Endothelial cell of umbilical vein (primary cell): ENCODE measurements around the gene THUMPD2. TPM values are rescaled to one million over a fixed set of nuclear protein-coding genes. Genes with fewer than 3 reads are reported as not detected.

Experiments used
- BruUV-seq: library from RNA; stranded (reverse); fragments of 400-500 nt; replicated peaks from 2 replicates; lab custom pipeline; 2021; lab: Mats Ljungman, UMichigan
- CTCF ChIA-PET: fragments of 300-600, 350-600 bp; sonication (Branson Sonifier 250); formaldehyde crosslinking; loops from one replicate; lab custom pipeline; 2021; ENCODE audit warnings: antibody characterized with exemption, inconsistent platforms; lab: Charles Lee
- POLR2A ChIA-PET: fragments of 300-600, 350-600 bp; sonication (Branson Sonifier 250); formaldehyde crosslinking; loops from one replicate; lab custom pipeline; 2021; ENCODE audit warnings: antibody characterized with exemption, inconsistent platforms; lab: Charles Lee
- DNase-seq: peaks from one replicate; pipeline ENCODE4 v3.0.0-alpha.2; 2011; ENCODE audit warnings: low read depth, low spot score
- FAIRE-seq: peaks from 2 replicates; lab custom pipeline; 2011; peaks lifted over from hg19 to GRCh38; lab: Jason Lieb, UNC
- H2AFZ ChIP-seq: 2 replicates; pipeline ENCODE4 v1.6.0; 2012; ENCODE audit warnings: low read depth, low read length, control low read depth, inconsistent platforms
- H3K27ac ChIP-seq: 2 replicates; pipeline ENCODE4 v1.5.1; 2011; ENCODE audit warnings: low read depth, mild to moderate bottlenecking, control low read depth, low read length, moderate library complexity; ENCODE audit not compliant: insufficient read depth
- H3K27me3 ChIP-seq, 2 experiments: 2 replicates each; pipeline versions ENCODE4 v1.6.0 to v1.6.1; 2011; ENCODE audit warnings: low read length in 2 of 2, mixed read lengths in 1 of 2; ENCODE audit not compliant: control insufficient read depth in 2 of 2, insufficient read depth in 2 of 2
- H3K36me3 ChIP-seq, 2 experiments: 2 replicates in 1 of 2; 3 replicates in 1 of 2; pipeline ENCODE4 v1.5.1; 2011; ENCODE audit warnings: low read length in 2 of 2, mild to moderate bottlenecking in 1 of 2, moderate library complexity in 1 of 2; ENCODE audit not compliant: control insufficient read depth in 2 of 2, insufficient read depth in 2 of 2; ENCODE audit errors: extremely low read depth in 1 of 2
- H3K4me1 ChIP-seq: 3 replicates; pipeline ENCODE4 v1.5.1; 2011; ENCODE audit warnings: mild to moderate bottlenecking, low read length; ENCODE audit not compliant: control insufficient read depth, insufficient read depth; ENCODE audit errors: extremely low read depth
- H3K4me2 ChIP-seq: 2 replicates; pipeline ENCODE4 v1.6.1; 2011; ENCODE audit warnings: low read length, control low read depth, mixed read lengths; ENCODE audit not compliant: insufficient read depth
- H3K4me3 ChIP-seq, 3 experiments: fragments of 200-600 bp in 1 of 3; sonication (generic), shearing (Covaris generic) in 1 of 3; replicated peaks in 1 of 3; 2 replicates each; pipeline ENCODE4 v1.5.1; 2011 to 2016; ENCODE audit warnings: control low read depth in 3 of 3, low read length in 3 of 3, mild to moderate bottlenecking in 2 of 3, inconsistent platforms in 1 of 3, low read depth in 1 of 3, moderate library complexity in 1 of 3; ENCODE audit not compliant: insufficient read depth in 1 of 3
- H3K79me2 ChIP-seq: 2 replicates; pipeline ENCODE4 v1.6.0; 2012; ENCODE audit warnings: low read length, inconsistent platforms; ENCODE audit not compliant: control insufficient read depth, insufficient read depth
- H3K9ac ChIP-seq: replicated peaks from 2 replicates; pipeline ENCODE3; 2011; ENCODE audit warnings: low read length, control low read depth; ENCODE audit not compliant: insufficient read depth; ENCODE audit errors: extremely low read depth
- H3K9me1 ChIP-seq: replicated peaks from 3 replicates; pipeline ENCODE4 v1.6.0; 2011; ENCODE audit warnings: mild to moderate bottlenecking, low read length; ENCODE audit not compliant: control insufficient read depth, insufficient read depth; ENCODE audit errors: extremely low read depth
- H3K9me3 ChIP-seq: replicated peaks from 2 replicates; pipeline ENCODE4 v1.5.1; 2012; ENCODE audit warnings: low read length, inconsistent platforms; ENCODE audit not compliant: control insufficient read depth, insufficient read depth
- H4K20me1 ChIP-seq: replicated peaks from 2 replicates; pipeline ENCODE3; 2011; ENCODE audit warnings: mild to moderate bottlenecking, low read length; ENCODE audit not compliant: control insufficient read depth, insufficient read depth; ENCODE audit errors: extremely low read depth
- EZH2 ChIP-seq: IDR thresholded peaks from 2 replicates; pipeline ENCODE4 v1.6.1; 2012; ENCODE audit warnings: borderline replicate concordance, low read depth, mild to moderate bottlenecking, moderate library complexity, low read length, inconsistent platforms; ENCODE audit not compliant: severe bottlenecking
- FOS ChIP-seq: IDR thresholded peaks from 2 replicates; pipeline ENCODE4 v1.6.1; 2011; ENCODE audit warnings: mild to moderate bottlenecking, low read length, moderate library complexity, borderline replicate concordance; ENCODE audit not compliant: insufficient read depth
- GATA2 ChIP-seq: IDR thresholded peaks from 2 replicates; pipeline ENCODE4 v1.7.0; 2011; ENCODE audit warnings: low read depth, mild to moderate bottlenecking, moderate library complexity, mixed read lengths, low read length; ENCODE audit not compliant: insufficient read length, insufficient read depth
- JUN ChIP-seq: IDR thresholded peaks from 2 replicates; pipeline ENCODE4 v1.6.1; 2011; ENCODE audit warnings: borderline replicate concordance, low read depth; ENCODE audit not compliant: insufficient read length, insufficient read depth
- MAX ChIP-seq: IDR thresholded peaks from 2 replicates; pipeline ENCODE4 v1.6.1; 2011; ENCODE audit not compliant: insufficient read depth, insufficient read length
- MYC ChIP-seq: IDR thresholded peaks from one replicate; pipeline ENCODE4 v1.6.1; 2011; ENCODE audit warnings: mild to moderate bottlenecking, low read depth, low read length
- POLR2A ChIP-seq: IDR thresholded peaks from 2 replicates; pipeline ENCODE4 v1.6.1; 2012; ENCODE audit warnings: low read depth, mild to moderate bottlenecking, control low read depth, low read length
- POLR2AphosphoS5 ChIP-seq: IDR thresholded peaks from 2 replicates; pipeline ENCODE4 v1.6.1; 2012; ENCODE audit warnings: low read depth, mild to moderate bottlenecking, control low read depth, low read length, moderate library complexity; ENCODE audit not compliant: insufficient read depth
- dilution Hi-C: fragments of 300-500 bp; cut with MboI; formaldehyde crosslinking; loops from one replicate; pipeline ENCODE4 v1.15.0; 2019; ENCODE audit warnings: low sequenced_read_pairs; ENCODE audit not compliant: extremely low pct_ligation_motif_present
- intact Hi-C: fragments of 100-400 bp; cut with micrococcal nuclease; formaldehyde crosslinking; loops from one replicate; pipeline ENCODE4 v1.10.0; 2022
- polyA plus RNA-seq, 4 experiments: library from polyadenylated mRNA; depleted of rRNA in 3 of 4; stranded (reverse) in 3 of 4; unstranded in 1 of 4; fragments of >200 nt; gene quantifications; 2 replicates each; pipeline versions ENCODE4 v1.2.1 to v1.2.3, GENCODE V29; 2011 to 2012; ENCODE audit warnings: missing spikeins in 1 of 4
- total RNA-seq: library from RNA; stranded (reverse); gene quantifications from 2 replicates; pipeline ENCODE4 v1.2.3, GENCODE V29; 2021
- TF ChIP-seq, protein P1 (sequence below), 2 donors: IDR thresholded peaks; 1 replicate in 1 of 2; 2 replicates in 1 of 2; pipeline ENCODE4 v1.5.1; 2011; ENCODE audit warnings: low read length in 2 of 2, mild to moderate bottlenecking in 2 of 2, moderate library complexity in 2 of 2, control low read depth in 1 of 2, inconsistent platforms in 1 of 2, low read depth in 1 of 2; ENCODE audit not compliant: insufficient read depth in 1 of 2; ENCODE audit errors: extremely low read depth in 1 of 2

THUMPD2 gene
- total and polyA plus RNA-seq, 2 donors (not counting 3 experiments of a cell fraction or from before 2014, with no cell fraction given): 4.3 to 8.2 TPM

DNA sequence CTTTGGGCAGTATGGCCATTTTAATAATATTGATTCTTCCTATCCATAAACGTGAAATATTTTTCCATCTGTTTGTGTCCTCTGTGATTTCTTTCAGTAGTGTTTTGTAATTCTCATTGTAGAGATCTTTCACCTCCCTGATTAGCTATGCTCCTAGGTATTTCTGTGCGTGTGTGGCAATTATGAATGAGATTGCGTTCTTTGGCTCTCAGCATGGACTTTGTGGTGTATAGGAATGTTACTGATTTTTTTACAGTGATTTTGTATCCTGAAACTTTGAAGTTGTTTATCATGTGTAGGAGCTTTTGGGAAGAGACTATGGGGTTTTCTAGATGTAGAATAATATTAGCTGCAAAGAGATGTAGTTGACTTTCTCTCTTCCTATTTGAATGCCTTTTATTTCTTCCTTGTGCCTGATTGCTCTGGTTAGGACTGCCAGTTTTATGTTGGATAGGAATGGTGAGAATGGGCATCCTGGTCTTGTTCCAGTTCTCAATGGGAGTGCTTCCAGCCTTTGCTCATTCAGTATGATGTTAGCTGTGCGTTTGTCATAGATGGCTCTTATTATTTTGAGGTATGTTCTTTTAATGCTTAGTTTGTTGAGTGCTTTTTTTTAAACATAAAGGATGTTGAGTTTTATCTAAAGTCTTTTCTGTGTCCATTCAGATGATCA lies 27.0 kb upstream of the THUMPD2 start:
- dilution Hi-C loops: no loop called here
- H4K20me1 ChIP-seq: no peaks in the 10 kb centered on the region
- ChIA-PET POLR2A (no interaction called here), CTCF (no interaction called here)
- no peaks in the 10 kb centered on the region for H3K9me3 ChIP-seq
- BruUV-seq: no TSS peak
- H2AFZ ChIP-seq: no peak overlapping the region
- no peaks in the 10 kb centered on the region for H3K79me2 ChIP-seq
- H3K4me3 ChIP-seq: no peak overlapping the region
- no peaks in the 10 kb centered on the region for H3K36me3 ChIP-seq
- H3K27ac ChIP-seq: no peak overlapping the region
- no peaks in the 10 kb centered on the region for H3K4me1 ChIP-seq
- TF ChIP-seq, protein P1, sequence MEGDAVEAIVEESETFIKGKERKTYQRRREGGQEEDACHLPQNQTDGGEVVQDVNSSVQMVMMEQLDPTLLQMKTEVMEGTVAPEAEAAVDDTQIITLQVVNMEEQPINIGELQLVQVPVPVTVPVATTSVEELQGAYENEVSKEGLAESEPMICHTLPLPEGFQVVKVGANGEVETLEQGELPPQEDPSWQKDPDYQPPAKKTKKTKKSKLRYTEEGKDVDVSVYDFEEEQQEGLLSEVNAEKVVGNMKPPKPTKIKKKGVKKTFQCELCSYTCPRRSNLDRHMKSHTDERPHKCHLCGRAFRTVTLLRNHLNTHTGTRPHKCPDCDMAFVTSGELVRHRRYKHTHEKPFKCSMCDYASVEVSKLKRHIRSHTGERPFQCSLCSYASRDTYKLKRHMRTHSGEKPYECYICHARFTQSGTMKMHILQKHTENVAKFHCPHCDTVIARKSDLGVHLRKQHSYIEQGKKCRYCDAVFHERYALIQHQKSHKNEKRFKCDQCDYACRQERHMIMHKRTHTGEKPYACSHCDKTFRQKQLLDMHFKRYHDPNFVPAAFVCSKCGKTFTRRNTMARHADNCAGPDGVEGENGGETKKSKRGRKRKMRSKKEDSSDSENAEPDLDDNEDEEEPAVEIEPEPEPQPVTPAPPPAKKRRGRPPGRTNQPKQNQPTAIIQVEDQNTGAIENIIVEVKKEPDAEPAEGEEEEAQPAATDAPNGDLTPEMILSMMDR (IDR thresholded peaks at IDR 0.05; ENCODE audit: extremely low read depth in 1 of 2, insufficient read depth in 1 of 2, low read depth in 1 of 2, low read length in 2 of 2): no peak
- TF ChIP-seq FOS: no peak
- TF ChIP-seq EZH2: no peak
- no peak for TF ChIP-seq POLR2AphosphoS5
- no peak for TF ChIP-seq GATA2
- no peak for TF ChIP-seq JUN
- TF ChIP-seq POLR2A: no peak
- TF ChIP-seq MYC: no peak
- no peak for TF ChIP-seq MAX
- DNase-seq: no peak
- intact Hi-C loops: no loop called here
- FAIRE-seq: no peak
- H3K4me2 ChIP-seq: no peak overlapping the region
- no peak overlapping the region for H3K9ac ChIP-seq
- no peaks in the 10 kb centered on the region for H3K9me1 ChIP-seq
- no peaks in the 10 kb centered on the region for H3K27me3 ChIP-seq
